Liver (tissue), 9 donors: ENCODE results near the gene ABLIM3. TPM values are rescaled to one million over a fixed set of nuclear protein-coding genes. Genes with fewer than 3 reads are reported as not detected.
"Not testable (repeated sequence)": the region's sequence is repeated elsewhere in the genome, so short reads cannot be mapped to it uniquely, and the experiment has no call there.

Source experiments
- DNase-seq: peaks from one replicate; pipeline ENCODE4 v3.0.0-alpha.2; 2017; ENCODE audit warnings: low spot score
- H3K27ac ChIP-seq, 2 donors: one replicate each; pipeline ENCODE4 v1.7.0; 2013; ENCODE audit warnings: inconsistent platforms in 2 of 2, low read length in 2 of 2, control low read depth in 1 of 2, low read depth in 1 of 2, mild to moderate bottlenecking in 1 of 2
- H3K27me3 ChIP-seq, 4 donors: one replicate each; pipeline versions ENCODE4 v1.6.1 to v1.7.0; 2013; ENCODE audit warnings: low read length in 3 of 4, inconsistent platforms in 1 of 4, mild to moderate bottlenecking in 1 of 4, moderate library complexity in 1 of 4; ENCODE audit not compliant: control insufficient read depth in 4 of 4, insufficient read depth in 4 of 4
- H3K36me3 ChIP-seq, 4 donors: one replicate each; pipeline versions ENCODE4 v1.6.1 to v1.7.0; 2013; ENCODE audit warnings: low read length in 3 of 4, mild to moderate bottlenecking in 3 of 4, low read depth in 1 of 4, moderate library complexity in 1 of 4; ENCODE audit not compliant: control insufficient read depth in 4 of 4, insufficient read depth in 3 of 4
- H3K4me1 ChIP-seq, 4 donors: one replicate each; pipeline versions ENCODE4 v1.6.1 to v1.7.0; 2013; ENCODE audit warnings: low read length in 3 of 4, mild to moderate bottlenecking in 3 of 4, moderate library complexity in 1 of 4; ENCODE audit not compliant: control insufficient read depth in 4 of 4, insufficient read depth in 4 of 4
- H3K4me3 ChIP-seq, 3 donors: one replicate each; pipeline versions ENCODE4 v1.6.1 to v1.7.0; 2013; ENCODE audit warnings: low read length in 3 of 3, control low read depth in 1 of 3, low read depth in 1 of 3, mild to moderate bottlenecking in 1 of 3
- H3K9ac ChIP-seq, 2 donors: one replicate each; pipeline ENCODE4 v1.7.0; 2013; ENCODE audit warnings: low read length in 2 of 2, mild to moderate bottlenecking in 2 of 2, moderate library complexity in 2 of 2, control low read depth in 1 of 2, low read depth in 1 of 2
- H3K9me3 ChIP-seq, 4 donors: one replicate each; pipeline versions ENCODE4 v1.6.1 to v1.7.0; 2013; ENCODE audit warnings: low read length in 3 of 4; ENCODE audit not compliant: control insufficient read depth in 4 of 4
- CTCF ChIP-seq: fragments of 150-350 bp; IDR thresholded peaks from 2 replicates; pipeline ENCODE4 v1.5.1; 2017; ENCODE audit warnings: improper control_type of control experiment, low read depth, low read length; ENCODE audit not compliant: missing input control
- FOXA1 ChIP-seq: IDR thresholded peaks from 2 replicates; pipeline ENCODE4 v1.6.1; 2016; ENCODE audit warnings: antibody characterized with exemption
- FOXA2 ChIP-seq: IDR thresholded peaks from 2 replicates; pipeline ENCODE4 v1.6.1; 2016; ENCODE audit warnings: antibody characterized with exemption
- GABPA ChIP-seq, 2 donors: IDR thresholded peaks in 1 of 2; conservative IDR thresholded peaks in 1 of 2; 2 replicates each; pipeline ENCODE4 v1.6.1; 2016; ENCODE audit warnings: antibody characterized with exemption in 2 of 2, mild to moderate bottlenecking in 1 of 2, moderate library complexity in 1 of 2
- HNF4A ChIP-seq, 2 donors: conservative IDR thresholded peaks; 2 replicates each; pipeline ENCODE4 v1.6.1; 2016; ENCODE audit warnings: antibody characterized with exemption in 2 of 2, mild to moderate bottlenecking in 2 of 2
- HNF4G ChIP-seq: IDR thresholded peaks from 2 replicates; pipeline ENCODE4 v1.6.1; 2016; ENCODE audit warnings: antibody characterized with exemption
- JUND ChIP-seq, 2 donors: IDR thresholded peaks; 2 replicates each; pipeline ENCODE4 v1.6.1; 2016; ENCODE audit warnings: antibody characterized with exemption in 2 of 2
- RAD21 ChIP-seq, 2 donors: IDR thresholded peaks; 2 replicates each; pipeline ENCODE4 v1.6.1; 2016; ENCODE audit warnings: antibody characterized with exemption in 2 of 2, mild to moderate bottlenecking in 2 of 2
- REST ChIP-seq: IDR thresholded peaks from 2 replicates; pipeline ENCODE4 v1.6.1; 2016; ENCODE audit warnings: antibody characterized with exemption, mild to moderate bottlenecking
- RXRA ChIP-seq, 2 donors: IDR thresholded peaks; 2 replicates each; pipeline ENCODE4 v1.6.1; 2017 to 2018; ENCODE audit warnings: antibody characterized with exemption in 2 of 2, mild to moderate bottlenecking in 1 of 2
- TAF1 ChIP-seq: conservative IDR thresholded peaks from 2 replicates; pipeline ENCODE4 v1.6.1; 2016; ENCODE audit warnings: antibody characterized with exemption, mild to moderate bottlenecking
- WGBS: extraction: QIAGEN DNeasy Blood & Tissue Kit; methylation state at CpG from one replicate; pipeline ENCODE4 v1.1.7; 2013; 5-methylcytosine and 5-hydroxymethylcytosine counted together
- polyA plus RNA-seq, 2 donors: library from polyadenylated mRNA; stranded (reverse) in 1 of 2; unstranded in 1 of 2; fragments of 200-250 nt in 1 of 2; fragments of >200 nt in 1 of 2; fragmentation: Nextera tagmentation in 1 of 2; extraction: Ambion mirVana in 1 of 2; gene quantifications; one replicate each; pipeline versions ENCODE4 v1.2.1 to v1.2.3, GENCODE V29; 2013 to 2015
- total RNA-seq, 2 donors: library from RNA; depleted of rRNA; stranded (reverse); fragments of >200 nt; gene quantifications; one replicate each; pipeline ENCODE4 v1.2.3, GENCODE V29; 2014
- donor health status: healthy.
- donor health status: healthy.
- donor health status: healthy.
- donor health status: healthy.
- donor health status: healthy.

The ABLIM3 gene
- total and polyA plus RNA-seq, 4 donors, result 6.8 to 131 (median 43.1) TPM

GRCh38 chr5:149271195-149271715, 130.0 kb downstream of the ABLIM3 start:
- peak; percentile 36 for DNase-seq
- H3K4me3 ChIP-seq, result peak overlapping the region; percentile 44 to 76 (median 72)
- no peaks in the 10 kb centered on the region for H3K27me3 ChIP-seq
- H3K27ac ChIP-seq, result peak overlapping the region; percentile 46 to 73
- TF ChIP-seq TAF1 (no peak), GABPA (IDR thresholded peaks at IDR 0.05 in 1 of 2, conservative IDR thresholded peaks at IDR 0.05 in 1 of 2) (no peak), FOXA1 (no peak), JUND (IDR thresholded peaks at IDR 0.05) (no peak), RXRA (IDR thresholded peaks at IDR 0.05) (no peak), FOXA2 (no peak), HNF4A (conservative IDR thresholded peaks at IDR 0.05) (no peak), CTCF (no peak), RAD21 (IDR thresholded peaks at IDR 0.05) (no peak)
- H3K4me1 ChIP-seq, result peaks cover 0 to 13% (median 7%) of the 10 kb centered on the region in 4 donors
- WGBS, result 3% methylated on average over 40 of the region's 40 CpGs
- H3K36me3 ChIP-seq, result no peaks in the 10 kb centered on the region
- no peak overlapping the region for H3K9ac ChIP-seq
- H3K9me3 ChIP-seq, result peaks cover 0 to 3% (median 0%) of the 10 kb centered on the region in 4 donors

GRCh38 chr5:149271716-149272563, 130.6 kb downstream of the ABLIM3 start, which contains the start of gene AFAP1L1:
TSS of gene AFAP1L1 (plus strand) at chr5:149271859. CDS start at chr5:149271969, 110 bp downstream.
- H3K36me3 ChIP-seq, result no peaks in the 10 kb centered on the region
- DNase-seq, result peak; percentile 55
- H3K4me3 ChIP-seq, result peak within 1 kb of the TSS; percentile 53 to 76 (median 72)
- no peak for TF ChIP-seq HNF4G
- peak; percentile 44 for TF ChIP-seq REST
- TF ChIP-seq GABPA (IDR thresholded peaks at IDR 0.05 in 1 of 2, conservative IDR thresholded peaks at IDR 0.05 in 1 of 2), result peak in 1 of 2 donors; percentile 26
- H3K27me3 ChIP-seq, result no peaks in the 10 kb centered on the region
- WGBS, result under 1% methylated on average over 81 of the region's 81 CpGs
- H3K4me1 ChIP-seq, result peaks cover 0 to 13% (median 7%) of the 10 kb centered on the region in 4 donors
- peak within 1 kb of the TSS; percentile 50 to 55 for H3K9ac ChIP-seq
- peaks cover 0 to 3% (median 0%) of the 10 kb centered on the region in 4 donors for H3K9me3 ChIP-seq
- H3K27ac ChIP-seq, result peak within 1 kb of the TSS; percentile 46 to 73

- WGBS, result 64% methylated on average over 16 of the region's 16 CpGs
- H3K36me3 ChIP-seq, H3K27me3 ChIP-seq, H3K9me3 ChIP-seq, DNase-seq: not testable (repeated sequence)
- H3K4me3 ChIP-seq, result peak overlapping the region in 1 of 3 donors; percentile 72
- peak overlapping the region in 1 of 2 donors; percentile 20 for H3K9ac ChIP-seq
- H3K27ac ChIP-seq, result peak overlapping the region in 1 of 2 donors; percentile 41
- H3K4me1 ChIP-seq, result peaks cover 0 to 13% (median 7%) of the 10 kb centered on the region in 4 donors
Observed at GRCh38 chr5:149272781-149273180, 131.5 kb downstream of the ABLIM3 start.
